Suprapubic skin (tissue), 4 donors: ENCODE results near the gene CHAT. TPM values are rescaled to one million over a fixed set of nuclear protein-coding genes. Genes with fewer than 3 reads are reported as not detected.

Experiments
- DNase-seq, 2 donors: peaks; one replicate each; pipeline ENCODE4 v3.0.0-alpha.2; 2019; ENCODE audit warnings: low spot score in 2 of 2
- H3K27ac ChIP-seq: fragments of 200-600 bp; sonication (generic); one replicate; pipeline ENCODE4 v1.5.1; 2019
- H3K27me3 ChIP-seq: fragments of 200-600 bp; sonication (generic); one replicate; pipeline ENCODE4 v1.5.1; 2019
- H3K36me3 ChIP-seq: fragments of 200-600 bp; sonication (generic); one replicate; pipeline ENCODE4 v1.5.1; 2019
- H3K4me1 ChIP-seq: fragments of 200-600 bp; sonication (generic); one replicate; pipeline ENCODE4 v1.5.1; 2019
- H3K4me3 ChIP-seq: fragments of 200-600 bp; sonication (generic); one replicate; pipeline ENCODE4 v1.5.1; 2019; ENCODE audit warnings: mild to moderate bottlenecking
- H3K9me3 ChIP-seq: fragments of 200-600 bp; sonication (generic); one replicate; pipeline ENCODE4 v1.5.1; 2019
- CTCF ChIP-seq, 2 donors: fragments of 200-600 bp in 1 of 2; fragments of 450-650 bp in 1 of 2; sonication (generic) in 1 of 2; IDR thresholded peaks; one replicate each; pipeline ENCODE4 v1.5.1; 2016 to 2019; ENCODE audit warnings: antibody characterized with exemption in 2 of 2, mild to moderate bottlenecking in 1 of 2, moderate library complexity in 1 of 2
- EP300 ChIP-seq: sonication (generic); formaldehyde crosslinking; IDR thresholded peaks from one replicate; pipeline ENCODE4 v1.6.1; 2017; ENCODE audit warnings: antibody characterized with exemption
- POLR2A ChIP-seq, 2 donors: fragments of 450-650 bp; IDR thresholded peaks; one replicate each; pipeline ENCODE4 v1.6.1; 2017; ENCODE audit warnings: antibody characterized with exemption in 2 of 2, mild to moderate bottlenecking in 2 of 2, moderate library complexity in 2 of 2
- POLR2AphosphoS5 ChIP-seq, 3 donors: sonication (generic); formaldehyde crosslinking; IDR thresholded peaks; one replicate each; pipeline ENCODE4 v1.6.1; 2017; ENCODE audit warnings: antibody characterized with exemption in 3 of 3
- WGBS: methylation state at CpG from one replicate; pipeline ENCODE4 v1.1.5; 2018; 5-methylcytosine and 5-hydroxymethylcytosine counted together
- total RNA-seq, 4 donors: library from RNA; depleted of rRNA; stranded (reverse); fragments of >200 nt; gene quantifications; one replicate each; pipeline ENCODE4 v1.1.0, GENCODE V29; 2016

The CHAT gene
- total RNA-seq, 4 donors from 2014 or later = not detected

- no peaks in the 10 kb centered on the region for H3K4me1 ChIP-seq
- TF ChIP-seq POLR2AphosphoS5 (IDR thresholded peaks at IDR 0.05) (no peak), CTCF (IDR thresholded peaks at IDR 0.05) (no peak), EP300 (no peak), POLR2A (IDR thresholded peaks at IDR 0.05) (no peak)
- H3K36me3 ChIP-seq = no peaks in the 10 kb centered on the region
- no peak overlapping the region for H3K27ac ChIP-seq
- no peak overlapping the region for H3K4me3 ChIP-seq
- DNase-seq = peak; percentile 9 to 69
- 49% methylated on average over 6 of the region's 6 CpGs for WGBS
- H3K27me3 ChIP-seq = peaks cover 63% of the 10 kb centered on the region
- H3K9me3 ChIP-seq = no peaks in the 10 kb centered on the region
These were observed 7.1 kb downstream of the CHAT start for GRCh38 chr10:49620841-49621378.

- TF ChIP-seq POLR2AphosphoS5 (IDR thresholded peaks at IDR 0.05) (no peak), CTCF (IDR thresholded peaks at IDR 0.05) (no peak), POLR2A (IDR thresholded peaks at IDR 0.05) (no peak), EP300 (no peak)
- WGBS = 50% methylated on average over 6 of the region's 6 CpGs
- H3K4me3 ChIP-seq = no peak overlapping the region
- H3K9me3 ChIP-seq = no peaks in the 10 kb centered on the region
- H3K36me3 ChIP-seq = no peaks in the 10 kb centered on the region
- no peaks in the 10 kb centered on the region for H3K4me1 ChIP-seq
- peaks cover 56% of the 10 kb centered on the region for H3K27me3 ChIP-seq
- H3K27ac ChIP-seq = no peak overlapping the region
- peak; percentile 41 to 45 for DNase-seq
These were observed 7.7 kb downstream of the CHAT start for GRCh38 chr10:49621561-49621960.

GRCh38 chr10:49622426-49623425 lies 8.9 kb downstream of the CHAT start:
- no peak overlapping the region for H3K27ac ChIP-seq
- DNase-seq = peak; percentile 30 to 35
- 73% methylated on average over 11 of the region's 11 CpGs for WGBS

GRCh38 chr10:49624629-49625028 lies 10.8 kb downstream of the CHAT start:
- WGBS = 73% methylated on average over 5 of the region's 5 CpGs
- Histone ChIP-seq H3K27me3 (peaks cover 26% of the 10 kb centered on the region), H3K9me3 (no peaks in the 10 kb centered on the region), H3K4me3 (no peak overlapping the region), H3K4me1 (no peaks in the 10 kb centered on the region), H3K36me3 (no peaks in the 10 kb centered on the region), H3K27ac (no peak overlapping the region)
- no peak for TF ChIP-seq POLR2AphosphoS5 (IDR thresholded peaks at IDR 0.05)
- no peak for TF ChIP-seq POLR2A (IDR thresholded peaks at IDR 0.05)
- no peak for TF ChIP-seq EP300
- TF ChIP-seq CTCF (IDR thresholded peaks at IDR 0.05) = no peak
- DNase-seq = peak in 1 of 2 donors; percentile 8

More at GRCh38 chr10:49622426-49623425, 8.9 kb downstream of the CHAT start:
- Histone ChIP-seq H3K9me3 (no peaks in the 10 kb centered on the region), H3K27me3 (peaks cover 45% of the 10 kb centered on the region), H3K36me3 (no peaks in the 10 kb centered on the region), H3K4me1 (no peaks in the 10 kb centered on the region), H3K4me3 (no peak overlapping the region)
- TF ChIP-seq CTCF (IDR thresholded peaks at IDR 0.05) (no peak), EP300 (no peak), POLR2AphosphoS5 (IDR thresholded peaks at IDR 0.05) (no peak), POLR2A (IDR thresholded peaks at IDR 0.05) (no peak)

GRCh38 chr10:49625411-49625810 lies 11.6 kb downstream of the CHAT start:
- WGBS = 85% methylated on average over 10 of the region's 10 CpGs
- Histone ChIP-seq H3K36me3 (no peaks in the 10 kb centered on the region), H3K4me1 (no peaks in the 10 kb centered on the region), H3K27ac (no peak overlapping the region), H3K4me3 (no peak overlapping the region), H3K27me3 (peaks cover 19% of the 10 kb centered on the region), H3K9me3 (no peaks in the 10 kb centered on the region)
- no peak for TF ChIP-seq POLR2A (IDR thresholded peaks at IDR 0.05)
- TF ChIP-seq EP300 = no peak
- no peak for TF ChIP-seq CTCF (IDR thresholded peaks at IDR 0.05)
- TF ChIP-seq POLR2AphosphoS5 (IDR thresholded peaks at IDR 0.05) = no peak
- DNase-seq = peak; percentile 25 to 76
